Right lobe of liver (tissue), 6 donors: Measurements from ENCODE around the gene SLCO4A1. TPM values are rescaled to one million over a fixed set of nuclear protein-coding genes. Genes with fewer than 3 reads are reported as not detected.

Experiments used
- ATAC-seq, 4 donors: fragments of 200-7000 bp; cut with Tn5 transposase; one replicate each; pipeline ENCODE4 v1.9.1; 2020; ENCODE audit warnings: mild to moderate bottlenecking in 4 of 4, moderate library complexity in 4 of 4
- DNase-seq, 3 donors: peaks; one replicate each; pipeline ENCODE4 v3.0.0-alpha.2; 2020
- H3K27ac ChIP-seq, 3 donors: fragments of 200-600 bp; one replicate each; pipeline ENCODE4 v1.8.0; 2022
- H3K27me3 ChIP-seq, 2 donors: fragments of 200-600 bp; one replicate each; pipeline ENCODE4 v1.8.0; 2022
- H3K36me3 ChIP-seq, 4 donors: fragments of 200-600 bp; sonication (generic) in 1 of 4; one replicate each; pipeline versions ENCODE4 v1.5.1 to v1.8.0; 2017 to 2022; ENCODE audit warnings: control low read depth in 1 of 4
- H3K4me1 ChIP-seq, 4 donors: fragments of 200-600 bp; sonication (generic) in 1 of 4; one replicate each; pipeline versions ENCODE4 v1.5.1 to v1.8.0; 2017 to 2022; ENCODE audit warnings: control low read depth in 1 of 4
- H3K4me3 ChIP-seq, 3 donors: fragments of 200-600 bp; one replicate each; pipeline ENCODE4 v1.8.0; 2022
- H3K9me3 ChIP-seq, 4 donors: fragments of 200-600 bp; sonication (generic) in 1 of 4; one replicate each; pipeline versions ENCODE4 v1.5.1 to v1.8.0; 2017 to 2022; ENCODE audit warnings: control low read depth in 1 of 4
- CTCF ChIP-seq, 4 donors: fragments of 200-600 bp in 3 of 4; fragments of 450-650 bp in 1 of 4; IDR thresholded peaks; one replicate each; pipeline versions ENCODE4 v1.5.1 to v1.8.0; 2016 to 2022; ENCODE audit warnings: antibody characterized with exemption in 4 of 4, mild to moderate bottlenecking in 2 of 4
- POLR2A ChIP-seq: fragments of 450-650 bp; IDR thresholded peaks from one replicate; pipeline ENCODE4 v1.6.1; 2017; ENCODE audit warnings: antibody characterized with exemption, mild to moderate bottlenecking
- WGBS: methylation state at CpG from one replicate; pipeline ENCODE4 v1.1.6; 2018; ENCODE audit warnings: low coverage, low lambda C conversion rate; ENCODE audit not compliant: insufficient coverage; ENCODE audit errors: missing lambda C conversion rate; 5-methylcytosine and 5-hydroxymethylcytosine counted together
- intact Hi-C, 2 donors: fragments of 100-400 bp; cut with DNase I; formaldehyde crosslinking; loops; one replicate each; pipeline versions ENCODE4 v1.11.2 to v1.14.1; 2022
- total RNA-seq, 6 experiments: library from RNA; depleted of rRNA in 2 of 6; stranded (reverse); fragments of >200 nt in 2 of 6; fragmentation: NEBNext Ultra II Directional in 3 of 6; extraction: Animal tissue kit (Norgen Biotek cat#: 25700) in 3 of 6; gene quantifications; one replicate each; pipeline versions ENCODE4 v1.1.0 to v1.2.4, GENCODE V29; 2016 to 2023
- donor health status: DM: no; HTN: yes; CAD: no.
- donor health status: DM: no; HTN: no; CAD: no.
- donor health status: DM: no; HTN: no; CAD: no.
- donor health status: DM: no; HTN: yes; CAD: no.
- donor health status: DM: no; HTN: yes; CAD: no.

The SLCO4A1 gene
- total RNA-seq, 6 experiments from 2014 or later = 0.93 to 8.8 (median 4.3) TPM

GRCh38 chr20:62602550-62602949, 39.8 kb upstream of the SLCO4A1 start:
- Histone ChIP-seq H3K9me3 (no peaks in the 10 kb centered on the region), H3K4me1 (peaks cover 0 to 31% (median 11%) of the 10 kb centered on the region in 4 donors), H3K27ac (peak overlapping the region; percentile 59 to 83 (median 65)), H3K4me3 (no peak overlapping the region), H3K27me3 (no peaks in the 10 kb centered on the region), H3K36me3 (no peaks in the 10 kb centered on the region)
- TF ChIP-seq CTCF (IDR thresholded peaks at IDR 0.05) (no peak), POLR2A (peak; percentile 15)
- 18% methylated on average over 10 of the region's 10 CpGs for WGBS
- ATAC-seq (peak; percentile 29 to 58 (median 39)), DNase-seq (peak in 1 of 3 donors; percentile 65)
- intact Hi-C loops = no loop called here

GRCh38 chr20:62603021-62603906, 39.0 kb upstream of the SLCO4A1 start:
- ATAC-seq (peak; percentile 64 to 74 (median 73)), DNase-seq (peak; percentile 81 to 90 (median 83))
- Histone ChIP-seq H3K27ac (peak overlapping the region; percentile 59 to 83 (median 65)), H3K4me3 (no peak overlapping the region), H3K36me3 (no peaks in the 10 kb centered on the region), H3K4me1 (peaks cover 0 to 31% (median 11%) of the 10 kb centered on the region in 4 donors), H3K9me3 (no peaks in the 10 kb centered on the region), H3K27me3 (no peaks in the 10 kb centered on the region)
- 20% methylated on average over 7 of the region's 26 CpGs for WGBS
- TF ChIP-seq POLR2A (no peak), CTCF (IDR thresholded peaks at IDR 0.05) (no peak)
- intact Hi-C loops = no loop called here

- Histone ChIP-seq H3K27ac (peak overlapping the region; percentile 59 to 83 (median 65)), H3K4me1 (peaks cover 0 to 31% (median 11%) of the 10 kb centered on the region in 4 donors), H3K36me3 (no peaks in the 10 kb centered on the region), H3K9me3 (no peaks in the 10 kb centered on the region), H3K4me3 (no peak overlapping the region), H3K27me3 (no peaks in the 10 kb centered on the region)
- TF ChIP-seq CTCF (IDR thresholded peaks at IDR 0.05) = no peak
- TF ChIP-seq POLR2A = no peak
- WGBS = 74% methylated on average over 4 of the region's 37 CpGs
- intact Hi-C loops = no loop called here
- ATAC-seq = no peak
- DNase-seq = peak in 1 of 3 donors; percentile 28
Measured at GRCh38 chr20:62603907-62604785, 38.2 kb upstream of the SLCO4A1 start.

DNA sequence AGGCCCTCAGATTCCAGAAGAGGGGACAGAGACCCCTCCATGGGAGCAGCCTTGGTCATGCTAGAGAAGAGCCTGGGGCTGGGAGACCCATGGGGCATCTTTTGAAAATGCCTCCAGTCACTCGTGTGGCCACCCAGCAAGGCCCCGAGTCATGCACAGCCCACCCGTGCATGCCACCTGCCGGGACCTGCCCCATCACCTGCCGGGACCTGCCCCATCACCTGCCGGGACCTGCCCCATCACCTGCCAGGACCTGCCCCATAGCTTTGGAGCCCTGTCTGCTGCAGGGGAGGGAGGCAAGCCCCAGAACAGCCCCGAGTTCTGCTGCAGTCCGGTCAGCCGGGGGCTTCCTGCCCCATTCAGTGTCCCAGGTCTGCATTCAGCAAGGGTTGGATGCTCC, 37.5 kb upstream of the SLCO4A1 start:
- no CpG with 5 or more reads among the region's 9 CpGs for WGBS
- no peaks in the 10 kb centered on the region for H3K27me3 ChIP-seq
- H3K9me3 ChIP-seq = no peaks in the 10 kb centered on the region
- ATAC-seq (no peak), DNase-seq (peak in 1 of 3 donors; percentile 21)
- H3K4me3 ChIP-seq = no peak overlapping the region
- H3K36me3 ChIP-seq = no peaks in the 10 kb centered on the region
- no peak overlapping the region for H3K27ac ChIP-seq
- intact Hi-C loops = no loop called here
- TF ChIP-seq CTCF (IDR thresholded peaks at IDR 0.05) (no peak), POLR2A (no peak)
- peaks cover 0 to 31% (median 11%) of the 10 kb centered on the region in 4 donors for H3K4me1 ChIP-seq
